Astrocyte of the spinal cord (primary cell): Measurements from ENCODE around the gene RBMS1.
"Not testable (repeated sequence)": the region's sequence is repeated elsewhere in the genome, so short reads cannot be mapped to it uniquely, and the experiment has no call there.

Experiments used
- DNase-seq: peaks from one replicate; pipeline ENCODE4 v3.0.0; 2011; ENCODE audit warnings: low read depth, low spot score
- H3K4me3 ChIP-seq: 2 replicates; pipeline ENCODE4 v1.5.1; 2011; ENCODE audit warnings: low read depth, mild to moderate bottlenecking, low read length, moderate library complexity
- in situ Hi-C: cut with HindIII; loops from 2 replicates; pipeline ENCODE4 v1.10.0; 2017; ENCODE audit warnings: low sequenced_read_pairs
- TF ChIP-seq, protein P1 (sequence below): IDR thresholded peaks from 2 replicates; pipeline ENCODE4 v1.5.1; 2012; ENCODE audit warnings: low read depth, mild to moderate bottlenecking, low read length, inconsistent platforms

RBMS1 gene

DNA sequence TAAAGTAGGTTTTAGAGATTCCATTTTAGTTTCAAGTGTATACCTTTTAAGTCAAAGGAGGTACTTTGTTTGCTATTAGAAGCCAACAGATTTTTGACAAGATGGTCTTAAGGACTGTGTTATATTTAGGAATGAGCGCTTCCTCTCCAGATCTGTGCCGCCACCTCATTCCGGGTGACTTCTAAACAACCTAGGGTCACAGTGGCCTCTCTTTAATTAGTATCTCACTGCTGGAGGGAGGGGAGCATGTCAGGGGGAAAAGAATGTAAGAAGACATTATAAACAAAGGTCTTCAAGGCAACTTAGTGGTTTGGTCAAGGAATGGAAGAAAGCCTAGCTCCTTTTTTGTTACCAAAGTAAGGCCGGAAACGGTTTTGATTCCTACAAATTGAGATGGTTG lies 67.0 kb downstream of the RBMS1 start:
- TF ChIP-seq, protein P1, sequence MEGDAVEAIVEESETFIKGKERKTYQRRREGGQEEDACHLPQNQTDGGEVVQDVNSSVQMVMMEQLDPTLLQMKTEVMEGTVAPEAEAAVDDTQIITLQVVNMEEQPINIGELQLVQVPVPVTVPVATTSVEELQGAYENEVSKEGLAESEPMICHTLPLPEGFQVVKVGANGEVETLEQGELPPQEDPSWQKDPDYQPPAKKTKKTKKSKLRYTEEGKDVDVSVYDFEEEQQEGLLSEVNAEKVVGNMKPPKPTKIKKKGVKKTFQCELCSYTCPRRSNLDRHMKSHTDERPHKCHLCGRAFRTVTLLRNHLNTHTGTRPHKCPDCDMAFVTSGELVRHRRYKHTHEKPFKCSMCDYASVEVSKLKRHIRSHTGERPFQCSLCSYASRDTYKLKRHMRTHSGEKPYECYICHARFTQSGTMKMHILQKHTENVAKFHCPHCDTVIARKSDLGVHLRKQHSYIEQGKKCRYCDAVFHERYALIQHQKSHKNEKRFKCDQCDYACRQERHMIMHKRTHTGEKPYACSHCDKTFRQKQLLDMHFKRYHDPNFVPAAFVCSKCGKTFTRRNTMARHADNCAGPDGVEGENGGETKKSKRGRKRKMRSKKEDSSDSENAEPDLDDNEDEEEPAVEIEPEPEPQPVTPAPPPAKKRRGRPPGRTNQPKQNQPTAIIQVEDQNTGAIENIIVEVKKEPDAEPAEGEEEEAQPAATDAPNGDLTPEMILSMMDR, result no peak
- no peak overlapping the region for H3K4me3 ChIP-seq
- DNase-seq, result no peak
- in situ Hi-C loops, result no loop called here

DNA sequence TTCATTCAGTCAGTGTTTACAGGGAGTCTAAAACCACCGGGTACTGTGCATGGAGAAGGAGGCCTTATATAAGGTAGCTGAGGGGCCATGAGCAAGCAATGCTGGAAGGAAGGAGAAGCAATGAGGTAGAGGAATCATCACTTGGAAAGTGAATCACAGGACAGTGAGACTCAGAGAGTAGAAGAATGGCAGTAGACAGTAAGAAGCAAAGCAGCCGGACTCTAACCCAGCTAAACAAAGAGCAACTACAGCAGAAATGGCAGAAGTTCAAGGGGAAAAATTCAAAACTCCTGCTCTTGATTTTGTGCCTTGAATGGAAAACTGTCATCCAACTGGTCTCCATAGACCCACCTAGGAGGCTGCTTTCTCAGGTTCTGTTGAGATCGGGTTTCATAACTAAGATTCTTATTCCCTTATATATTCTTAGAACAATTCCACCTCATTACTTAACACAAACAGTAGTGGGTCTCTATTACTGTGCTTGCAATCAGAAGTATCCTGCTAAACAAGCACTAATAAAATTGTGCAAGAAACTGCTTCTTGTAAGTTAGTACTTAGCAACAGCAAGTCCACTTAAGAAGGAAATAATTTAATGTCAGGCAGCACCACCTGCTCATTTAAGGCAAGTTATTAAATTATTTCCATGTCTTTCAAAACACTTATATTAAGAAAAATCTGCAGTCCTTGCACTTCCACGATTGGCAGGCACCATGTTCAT lies 68.0 kb downstream of the RBMS1 start:
- no peak for DNase-seq
- in situ Hi-C loops, result no loop called here
- H3K4me3 ChIP-seq, result no peak overlapping the region
- TF ChIP-seq, protein P1, result no peak

DNA sequence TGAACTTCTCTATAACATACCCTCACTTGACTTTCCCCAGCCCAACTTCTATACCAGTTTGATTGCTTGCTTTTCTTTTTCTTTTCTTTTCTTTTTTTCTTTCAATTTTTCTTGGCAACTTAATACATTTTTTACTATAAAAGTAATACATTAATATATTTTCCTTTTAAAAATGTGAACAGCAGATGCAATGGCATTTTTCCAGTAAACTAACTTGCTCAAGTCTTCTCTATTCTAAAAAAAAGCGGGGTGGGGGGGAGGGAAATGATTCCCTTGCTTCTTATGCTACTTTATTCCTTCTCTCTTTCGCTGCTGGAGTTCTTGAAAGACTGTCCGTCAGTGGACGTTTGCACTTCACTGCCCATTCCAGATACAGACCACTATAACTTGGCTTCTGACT lies 70.5 kb downstream of the RBMS1 start:
- TF ChIP-seq, protein P1, result no peak
- in situ Hi-C loops, result no loop called here
- H3K4me3 ChIP-seq, result no peak overlapping the region
- DNase-seq, result no peak

DNA sequence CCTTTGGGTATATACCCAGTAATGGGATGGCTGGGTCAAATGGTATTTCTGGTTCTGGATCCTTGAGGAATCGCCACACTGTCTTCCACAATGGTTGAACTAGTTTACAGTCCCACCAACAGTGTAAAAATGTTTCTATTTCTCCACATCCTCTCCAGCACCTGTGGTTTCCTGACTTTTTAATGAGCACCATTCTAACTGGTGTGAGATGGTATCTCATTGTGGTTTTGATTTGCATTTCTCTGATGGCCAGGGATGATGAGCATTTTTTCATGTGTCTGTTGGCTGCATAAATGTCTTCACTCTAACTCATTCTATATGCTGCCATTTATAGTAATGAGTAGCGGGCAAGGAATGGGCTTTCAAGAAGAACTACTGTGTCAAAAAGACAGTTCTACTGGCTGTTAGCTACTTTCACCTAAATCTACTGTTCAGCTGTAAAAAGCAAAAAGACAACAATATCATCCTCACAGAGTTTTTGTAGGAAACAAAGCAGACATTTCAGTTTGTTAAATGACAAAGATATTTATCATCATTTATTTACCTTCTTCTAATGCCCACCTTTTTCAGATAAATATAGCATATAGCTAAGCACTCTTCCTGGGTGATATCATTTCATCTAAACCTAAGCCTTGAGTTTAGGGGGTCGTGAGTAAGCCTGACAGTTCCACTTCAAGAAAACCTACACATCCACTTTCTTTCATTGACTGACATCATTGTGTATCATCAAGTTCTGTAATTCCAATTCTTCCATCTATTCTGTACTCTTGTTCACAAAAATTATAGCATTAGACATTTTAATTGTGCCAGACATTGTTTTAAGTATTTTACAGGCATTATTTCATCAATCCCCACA lies 71.7 kb downstream of the RBMS1 start:
- in situ Hi-C loops, H3K4me3 ChIP-seq, DNase-seq: not testable (repeated sequence)

DNA sequence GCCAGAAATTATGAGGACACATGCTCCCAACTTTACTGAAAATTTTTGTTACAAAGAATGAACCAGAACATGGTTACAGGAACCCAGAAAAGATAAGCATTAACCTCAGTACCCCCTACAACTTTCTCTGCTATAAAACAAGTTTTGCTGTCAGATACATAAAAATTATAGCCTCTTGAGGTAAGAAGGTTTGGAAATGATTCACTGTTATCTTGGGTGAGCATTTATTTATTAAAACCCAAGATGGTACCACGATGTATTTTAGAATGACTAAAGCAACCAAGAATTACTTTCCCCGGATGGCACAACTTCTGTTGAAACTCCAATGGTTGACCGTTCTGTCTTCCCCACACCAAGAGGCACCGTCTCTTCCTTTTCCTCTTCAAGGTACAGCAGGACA lies 72.9 kb downstream of the RBMS1 start:
- no peak for DNase-seq
- TF ChIP-seq, protein P1, result no peak
- in situ Hi-C loops, result no loop called here

DNA sequence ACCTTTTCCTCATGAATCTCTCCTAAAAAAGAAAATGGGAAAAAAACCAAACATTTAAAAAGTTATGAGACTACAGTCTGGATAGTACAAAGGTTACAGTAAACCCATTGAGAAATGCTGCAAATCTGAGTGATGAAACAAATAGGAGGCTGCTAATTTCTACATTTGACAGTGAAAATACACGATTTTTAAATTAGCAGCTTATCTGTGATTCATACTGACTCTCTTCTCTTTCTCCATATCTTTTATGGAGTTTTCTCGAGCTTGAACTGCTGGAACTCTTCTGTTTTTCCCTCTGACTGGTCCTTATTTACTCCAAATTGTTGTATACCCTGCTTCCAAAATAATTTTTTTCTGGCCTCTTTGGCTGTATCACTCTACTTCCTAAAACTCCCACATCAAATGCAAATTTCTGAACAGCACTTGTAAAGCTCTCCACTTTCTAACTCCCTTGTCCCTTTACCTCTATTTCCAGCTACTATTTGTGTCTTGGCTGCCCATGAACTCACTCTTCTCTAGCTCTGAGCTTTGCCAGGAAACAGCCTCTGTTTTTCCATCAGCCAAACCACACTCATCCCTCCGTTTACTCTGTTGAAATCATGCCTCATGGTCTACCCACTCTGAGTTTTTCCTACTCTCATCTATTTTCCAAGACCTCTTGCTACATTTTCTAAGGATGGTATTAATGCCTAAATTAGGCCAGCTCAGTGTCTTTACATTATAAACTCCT lies 73.7 kb downstream of the RBMS1 start:
- TF ChIP-seq, protein P1, result no peak
- H3K4me3 ChIP-seq, result no peak overlapping the region
- DNase-seq, result peak; percentile 73
- in situ Hi-C loops, result no loop called here

More for the DNA sequence above, 72.9 kb downstream of the RBMS1 start:
- no peak overlapping the region for H3K4me3 ChIP-seq
